ENCODE results near the gene ERH.

DNA sequence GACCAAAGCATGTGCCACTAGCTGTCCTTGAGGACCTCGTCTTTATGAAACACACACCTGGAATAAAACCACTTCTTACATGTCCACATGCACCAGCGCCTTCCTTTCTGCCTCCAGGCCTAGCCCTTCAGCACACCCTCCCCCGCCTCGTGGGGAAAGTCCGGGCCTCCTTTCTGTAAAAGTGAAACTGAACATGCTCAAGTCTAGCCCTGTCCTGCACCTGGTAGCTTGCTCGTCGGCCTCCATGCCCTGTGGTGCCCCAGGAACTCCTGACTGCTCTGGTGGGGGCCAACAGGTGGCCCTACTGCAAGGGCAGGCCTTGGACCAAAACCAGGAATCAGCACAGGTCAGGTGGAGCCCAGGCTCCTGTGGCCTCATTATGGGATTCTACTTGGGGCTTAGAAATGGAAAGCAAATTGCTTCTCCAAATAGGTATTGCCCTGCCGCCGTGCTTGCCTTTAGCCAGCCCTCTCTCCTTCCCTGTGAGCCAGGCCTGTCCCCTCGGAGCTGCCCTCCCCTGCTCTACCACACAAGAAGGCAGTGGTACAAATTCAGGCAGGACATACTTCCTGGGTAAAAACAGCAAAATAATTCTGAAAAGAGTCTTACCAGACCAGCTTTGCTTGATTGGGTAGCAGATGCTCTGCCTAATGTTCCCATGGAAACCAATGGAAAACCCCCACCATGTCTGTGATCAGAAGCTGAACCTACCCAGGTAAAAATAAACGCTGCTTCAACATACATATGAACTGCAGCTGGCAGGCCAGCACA, 43.5 kb downstream of the ERH start:
- TF ChIP-seq, protein P1, sequence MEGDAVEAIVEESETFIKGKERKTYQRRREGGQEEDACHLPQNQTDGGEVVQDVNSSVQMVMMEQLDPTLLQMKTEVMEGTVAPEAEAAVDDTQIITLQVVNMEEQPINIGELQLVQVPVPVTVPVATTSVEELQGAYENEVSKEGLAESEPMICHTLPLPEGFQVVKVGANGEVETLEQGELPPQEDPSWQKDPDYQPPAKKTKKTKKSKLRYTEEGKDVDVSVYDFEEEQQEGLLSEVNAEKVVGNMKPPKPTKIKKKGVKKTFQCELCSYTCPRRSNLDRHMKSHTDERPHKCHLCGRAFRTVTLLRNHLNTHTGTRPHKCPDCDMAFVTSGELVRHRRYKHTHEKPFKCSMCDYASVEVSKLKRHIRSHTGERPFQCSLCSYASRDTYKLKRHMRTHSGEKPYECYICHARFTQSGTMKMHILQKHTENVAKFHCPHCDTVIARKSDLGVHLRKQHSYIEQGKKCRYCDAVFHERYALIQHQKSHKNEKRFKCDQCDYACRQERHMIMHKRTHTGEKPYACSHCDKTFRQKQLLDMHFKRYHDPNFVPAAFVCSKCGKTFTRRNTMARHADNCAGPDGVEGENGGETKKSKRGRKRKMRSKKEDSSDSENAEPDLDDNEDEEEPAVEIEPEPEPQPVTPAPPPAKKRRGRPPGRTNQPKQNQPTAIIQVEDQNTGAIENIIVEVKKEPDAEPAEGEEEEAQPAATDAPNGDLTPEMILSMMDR (IDR thresholded peaks at IDR 0.05): no peak
- TF ChIP-seq POLR2A (IDR thresholded peaks at IDR 0.05) (no peak), POLR2AphosphoS5 (IDR thresholded peaks at IDR 0.05) (no peak)

Measured in upper lobe of left lung (tissue), 4 donors.